Body of pancreas (tissue), 4 donors: ENCODE measurements around the gene CADM1. TPM values are rescaled to one million over a fixed set of nuclear protein-coding genes. Genes with fewer than 3 reads are reported as not detected.

Experiments used
- ATAC-seq: fragments of 150-250 bp; one replicate; pipeline ENCODE4 v1.9.1; 2016
- DNase-seq, 4 donors: peaks; one replicate each; pipeline ENCODE4 v3.0.0-alpha.2; 2019
- H3K27ac ChIP-seq, 4 donors: fragments of 200-600 bp; sonication (generic); 1 replicate in 3 of 4; 2 replicates in 1 of 4; pipeline versions ENCODE4 v1.5.1 to v1.6.1; 2016 to 2019; ENCODE audit warnings: mild to moderate bottlenecking in 1 of 4, mixed read lengths in 1 of 4, moderate library complexity in 1 of 4
- H3K27me3 ChIP-seq, 2 donors: fragments of 200-600 bp; sonication (generic); one replicate each; pipeline ENCODE4 v1.6.0; 2016; ENCODE audit warnings: mild to moderate bottlenecking in 1 of 2
- H3K36me3 ChIP-seq, 2 donors: fragments of 200-600 bp; sonication (generic); replicated peaks in 1 of 2; 2 replicates each; pipeline ENCODE4 v1.5.1; 2016; ENCODE audit warnings: low read depth in 2 of 2; ENCODE audit not compliant: insufficient read depth in 1 of 2
- H3K4me1 ChIP-seq: fragments of 200-600 bp; sonication (generic); one replicate; pipeline ENCODE4 v1.6.0; 2016
- H3K4me3 ChIP-seq, 2 donors: fragments of 200-600 bp; sonication (generic); 1 replicate in 1 of 2; 2 replicates in 1 of 2; pipeline ENCODE4 v1.5.1; 2016 to 2019
- H3K9me3 ChIP-seq, 3 donors: fragments of 200-600 bp; sonication (generic); 1 replicate in 2 of 3; 2 replicates in 1 of 3; pipeline ENCODE4 v1.5.1; 2016
- POLR2A ChIP-seq, 3 donors: fragments of 450-650 bp; IDR thresholded peaks; one replicate each; pipeline ENCODE4 v1.6.1; 2016; ENCODE audit warnings: antibody characterized with exemption in 3 of 3, mild to moderate bottlenecking in 2 of 3
- WGBS, 2 donors: methylation state at CpG; one replicate each; pipeline ENCODE4 v1.1.5; 2017; 5-methylcytosine and 5-hydroxymethylcytosine counted together
- intact Hi-C: fragments of 100-400 bp; cut with DNase I; formaldehyde crosslinking; loops from one replicate; pipeline ENCODE4 v1.15.1; 2023
- total RNA-seq, 2 donors: library from RNA; depleted of rRNA; stranded (reverse); fragments of >200 nt; gene quantifications; one replicate each; pipeline ENCODE4 v1.1.0, GENCODE V29; 2016
- TF ChIP-seq, protein P1 (sequence below), 7 experiments: fragments of 450-650 bp in 4 of 7; fragments of 200-600 bp in 3 of 7; sonication (generic) in 3 of 7; IDR thresholded peaks; one replicate each; pipeline ENCODE4 v1.5.1; 2016 to 2019; ENCODE audit warnings: antibody characterized with exemption in 7 of 7

Gene CADM1
- total RNA-seq, 2 donors from 2014 or later = 12.5 to 13.7 TPM

DNA sequence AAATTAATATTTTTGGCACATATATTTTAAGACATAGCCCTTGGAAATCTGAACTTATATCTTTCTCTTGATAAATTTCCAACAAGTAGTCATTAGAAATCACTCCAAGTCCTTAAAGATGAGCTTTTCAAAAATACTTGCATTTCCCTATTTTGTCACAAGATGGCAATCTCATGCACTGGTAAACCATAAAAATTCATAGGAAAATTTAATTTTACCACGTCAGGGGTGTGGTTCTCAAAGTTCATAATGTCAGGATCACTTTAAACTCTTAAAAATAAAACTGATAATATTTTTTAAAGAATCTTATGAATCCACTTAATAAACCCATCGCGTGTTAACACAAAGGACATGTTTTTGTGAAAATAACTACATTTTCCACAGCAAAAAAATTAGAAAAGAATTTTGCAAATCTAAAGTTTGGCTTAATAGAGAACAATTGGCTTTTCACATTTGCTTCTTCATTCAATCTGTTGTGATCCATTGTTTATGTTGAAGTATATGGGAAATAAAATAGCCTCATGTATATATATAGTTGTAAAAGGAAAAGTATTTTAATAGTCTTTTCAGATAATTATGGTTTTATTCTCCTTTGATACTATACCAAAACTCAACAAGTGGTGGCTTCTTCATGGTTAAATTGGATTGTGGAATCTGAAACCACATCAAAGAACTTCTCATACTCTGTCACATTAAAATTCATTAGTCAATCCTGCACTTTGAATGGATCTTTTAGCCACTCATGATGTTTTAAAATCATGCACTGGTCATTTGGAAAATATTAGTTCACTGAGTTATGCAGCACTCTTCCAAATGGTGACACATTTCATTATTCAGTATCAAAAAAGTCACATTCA lies 169.1 kb downstream of the CADM1 start:
- no peak overlapping the region for H3K4me3 ChIP-seq
- no peak overlapping the region for H3K27ac ChIP-seq
- intact Hi-C loops = no loop called here
- no peaks in the 10 kb centered on the region for H3K36me3 ChIP-seq
- no peak for DNase-seq
- TF ChIP-seq, protein P1, sequence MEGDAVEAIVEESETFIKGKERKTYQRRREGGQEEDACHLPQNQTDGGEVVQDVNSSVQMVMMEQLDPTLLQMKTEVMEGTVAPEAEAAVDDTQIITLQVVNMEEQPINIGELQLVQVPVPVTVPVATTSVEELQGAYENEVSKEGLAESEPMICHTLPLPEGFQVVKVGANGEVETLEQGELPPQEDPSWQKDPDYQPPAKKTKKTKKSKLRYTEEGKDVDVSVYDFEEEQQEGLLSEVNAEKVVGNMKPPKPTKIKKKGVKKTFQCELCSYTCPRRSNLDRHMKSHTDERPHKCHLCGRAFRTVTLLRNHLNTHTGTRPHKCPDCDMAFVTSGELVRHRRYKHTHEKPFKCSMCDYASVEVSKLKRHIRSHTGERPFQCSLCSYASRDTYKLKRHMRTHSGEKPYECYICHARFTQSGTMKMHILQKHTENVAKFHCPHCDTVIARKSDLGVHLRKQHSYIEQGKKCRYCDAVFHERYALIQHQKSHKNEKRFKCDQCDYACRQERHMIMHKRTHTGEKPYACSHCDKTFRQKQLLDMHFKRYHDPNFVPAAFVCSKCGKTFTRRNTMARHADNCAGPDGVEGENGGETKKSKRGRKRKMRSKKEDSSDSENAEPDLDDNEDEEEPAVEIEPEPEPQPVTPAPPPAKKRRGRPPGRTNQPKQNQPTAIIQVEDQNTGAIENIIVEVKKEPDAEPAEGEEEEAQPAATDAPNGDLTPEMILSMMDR (IDR thresholded peaks at IDR 0.05) = peak; percentile 60 to 69 (median 65)
- no peak for TF ChIP-seq POLR2A (IDR thresholded peaks at IDR 0.05)
- WGBS, 2 donors = 44 to 46% methylated on average over 3 of the region's 3 CpGs
- no peaks in the 10 kb centered on the region for H3K4me1 ChIP-seq
- no peaks in the 10 kb centered on the region for H3K27me3 ChIP-seq
- H3K9me3 ChIP-seq = no peaks in the 10 kb centered on the region
- no peak for ATAC-seq

DNA sequence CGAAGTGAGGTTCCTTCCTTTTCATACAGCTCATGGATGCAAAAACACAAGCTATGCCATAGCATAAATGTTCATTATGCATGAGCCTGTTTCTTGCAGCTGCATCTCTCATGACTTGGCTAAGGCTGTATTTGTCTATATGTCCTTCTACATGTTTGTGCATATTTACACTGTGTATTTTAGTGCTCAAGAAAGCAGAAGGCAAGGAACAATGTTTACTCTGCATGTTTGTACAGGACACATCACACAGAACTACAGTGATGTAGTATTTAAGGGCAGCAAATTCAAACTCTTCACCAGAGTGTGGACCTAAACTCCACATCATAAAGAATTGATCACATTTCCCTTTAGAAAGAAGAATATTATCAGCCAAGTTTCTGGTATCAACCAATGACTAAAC lies 170.3 kb downstream of the CADM1 start:
- 18 to 36% methylated on average over 1 of the region's 1 CpG for WGBS, 2 donors
- intact Hi-C loops = no loop called here

DNA sequence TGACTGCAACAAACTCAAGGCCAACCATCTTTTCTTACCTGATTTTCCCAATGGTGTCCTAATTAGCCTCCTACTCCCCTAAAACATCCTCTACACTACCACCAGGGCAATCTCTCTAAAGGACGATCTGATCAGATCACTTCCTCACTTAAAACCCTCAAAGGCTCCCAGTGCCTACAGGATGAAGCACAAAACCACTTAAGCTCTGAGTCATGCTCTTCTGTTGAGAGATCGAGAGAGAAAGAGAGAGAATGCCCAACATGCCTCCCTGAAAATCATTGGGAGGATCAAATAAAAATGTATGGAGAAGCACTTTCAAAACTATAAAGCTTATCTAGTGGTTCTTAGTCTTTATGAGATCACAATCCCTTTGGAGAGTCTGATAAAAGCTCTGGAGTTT lies 171.1 kb downstream of the CADM1 start:
- Histone ChIP-seq H3K27ac (no peak overlapping the region), H3K4me3 (no peak overlapping the region), H3K27me3 (no peaks in the 10 kb centered on the region), H3K4me1 (no peaks in the 10 kb centered on the region), H3K36me3 (no peaks in the 10 kb centered on the region), H3K9me3 (no peaks in the 10 kb centered on the region)
- ATAC-seq (no peak), DNase-seq (no peak)
- TF ChIP-seq, protein P1 (IDR thresholded peaks at IDR 0.05) = no peak
- intact Hi-C loops = no loop called here
- 39 to 41% methylated on average over 2 of the region's 2 CpGs for WGBS, 2 donors

More for the DNA sequence above, 170.3 kb downstream of the CADM1 start:
- Histone ChIP-seq H3K9me3 (no peaks in the 10 kb centered on the region), H3K27ac (no peak overlapping the region), H3K4me3 (no peak overlapping the region), H3K27me3 (no peaks in the 10 kb centered on the region), H3K36me3 (no peaks in the 10 kb centered on the region), H3K4me1 (no peaks in the 10 kb centered on the region)
- no peak for TF ChIP-seq POLR2A (IDR thresholded peaks at IDR 0.05)
- TF ChIP-seq, protein P1 (IDR thresholded peaks at IDR 0.05) = no peak
- ATAC-seq = no peak
- DNase-seq = no peak

DNA sequence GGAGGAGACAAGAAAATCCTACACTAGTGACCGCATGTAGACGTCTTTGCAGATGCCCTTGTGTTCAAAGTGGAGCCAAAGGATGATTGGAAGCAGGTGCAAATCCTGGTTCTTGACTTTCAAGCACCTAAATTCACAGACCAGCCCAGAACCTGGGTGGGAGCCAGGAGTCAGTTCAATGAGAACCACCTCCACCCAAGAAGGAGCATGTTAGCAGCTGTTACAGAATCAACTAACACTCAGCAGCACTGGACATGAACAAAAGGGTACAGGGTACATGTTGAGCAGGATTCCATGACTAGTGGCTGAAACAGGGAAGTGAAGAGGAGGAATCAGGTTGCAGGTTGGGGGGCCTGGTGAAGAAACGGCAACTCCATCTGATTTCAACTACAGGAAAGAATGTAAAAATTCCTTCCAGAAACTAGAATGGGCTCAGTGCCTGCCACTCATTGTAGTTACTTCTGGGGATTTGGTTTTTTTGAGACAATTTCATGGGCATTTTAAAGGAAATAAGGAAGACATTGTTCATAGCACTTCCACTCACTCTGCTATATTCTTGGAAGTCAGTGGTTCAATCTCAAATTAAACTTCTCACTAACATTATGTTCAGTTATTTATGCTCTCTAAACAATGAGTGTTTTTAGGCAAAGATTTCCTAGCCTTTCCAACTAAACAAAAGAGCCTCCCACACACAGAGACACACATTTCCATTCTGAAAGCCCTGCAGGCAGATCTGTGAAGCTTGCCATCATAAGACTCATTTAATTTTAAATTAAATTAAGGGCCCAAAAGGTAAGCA lies 173.3 kb downstream of the CADM1 start:
- DNase-seq (no peak), ATAC-seq (no peak)
- H3K27ac ChIP-seq = no peak overlapping the region
- WGBS, 2 donors = 76 to 81% methylated on average over 3 of the region's 3 CpGs
- no peaks in the 10 kb centered on the region for H3K4me1 ChIP-seq
- no peaks in the 10 kb centered on the region for H3K27me3 ChIP-seq
- no peaks in the 10 kb centered on the region for H3K36me3 ChIP-seq
- no peaks in the 10 kb centered on the region for H3K9me3 ChIP-seq
- TF ChIP-seq, protein P1 (IDR thresholded peaks at IDR 0.05) = no peak
- TF ChIP-seq POLR2A (IDR thresholded peaks at IDR 0.05) = no peak
- intact Hi-C loops = no loop called here
- H3K4me3 ChIP-seq = no peak overlapping the region
